Suppressor macrophage treated with lipopolysaccharide for 4 hours (primary cell): Measurements from ENCODE around the gene C17orf58.
"Not testable (repeated sequence)": the region's sequence is repeated elsewhere in the genome, so short reads cannot be mapped to it uniquely, and the experiment has no call there.

Source experiments
- DNase-seq: peaks from one replicate; pipeline ENCODE4 v3.0.0-alpha.2; 2020

The C17orf58 gene

DNA sequence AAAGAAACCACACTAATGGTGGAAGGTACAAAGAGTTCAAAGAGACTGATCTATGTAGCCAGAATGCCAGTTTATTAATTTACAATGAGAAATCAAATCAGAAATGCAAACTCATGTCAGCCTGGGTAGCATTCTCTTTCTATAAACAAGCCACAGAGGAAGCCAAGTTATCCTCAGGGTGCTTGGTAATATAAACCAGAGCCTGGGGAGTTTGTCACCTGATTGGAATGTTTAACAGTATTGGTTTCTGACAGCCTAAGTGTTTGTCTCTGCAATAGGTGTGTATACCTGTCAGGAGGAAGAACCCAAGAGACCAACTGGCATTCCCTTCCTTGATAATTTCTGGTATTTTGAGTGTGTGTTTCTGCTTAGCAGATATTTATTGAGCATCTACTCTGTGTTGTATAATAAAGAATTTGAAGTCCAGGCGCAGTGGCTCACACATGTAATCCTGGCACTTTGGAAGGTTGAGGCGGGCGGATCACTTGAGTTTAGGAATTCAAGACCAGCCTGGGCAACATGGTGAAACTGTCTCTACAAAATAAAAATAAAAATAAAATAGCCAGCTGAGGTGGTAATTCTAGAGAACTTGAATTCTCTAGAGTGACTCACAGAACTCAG lies 3.1 kb upstream of the C17orf58 start:
- DNase-seq = no peak

DNA sequence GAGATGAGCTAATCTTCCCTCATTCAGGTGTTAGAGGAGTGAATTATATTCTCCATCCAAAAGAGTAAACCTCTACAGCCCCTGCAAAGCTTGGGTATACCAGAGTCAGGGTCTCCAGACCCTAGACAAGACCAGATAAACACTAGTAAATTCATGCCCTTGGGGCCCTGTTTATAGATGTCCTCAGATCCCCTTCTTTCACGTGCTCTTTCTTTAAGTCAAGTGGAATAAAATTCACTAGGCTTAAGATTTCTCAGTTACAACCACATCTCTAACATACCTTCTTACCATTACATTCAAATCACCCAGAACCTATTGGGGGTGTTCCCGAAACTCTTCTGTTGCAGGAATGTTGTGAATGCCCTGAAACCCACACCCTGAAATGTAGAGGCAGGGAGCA lies 2.2 kb upstream of the C17orf58 start:
- no peak for DNase-seq

DNA sequence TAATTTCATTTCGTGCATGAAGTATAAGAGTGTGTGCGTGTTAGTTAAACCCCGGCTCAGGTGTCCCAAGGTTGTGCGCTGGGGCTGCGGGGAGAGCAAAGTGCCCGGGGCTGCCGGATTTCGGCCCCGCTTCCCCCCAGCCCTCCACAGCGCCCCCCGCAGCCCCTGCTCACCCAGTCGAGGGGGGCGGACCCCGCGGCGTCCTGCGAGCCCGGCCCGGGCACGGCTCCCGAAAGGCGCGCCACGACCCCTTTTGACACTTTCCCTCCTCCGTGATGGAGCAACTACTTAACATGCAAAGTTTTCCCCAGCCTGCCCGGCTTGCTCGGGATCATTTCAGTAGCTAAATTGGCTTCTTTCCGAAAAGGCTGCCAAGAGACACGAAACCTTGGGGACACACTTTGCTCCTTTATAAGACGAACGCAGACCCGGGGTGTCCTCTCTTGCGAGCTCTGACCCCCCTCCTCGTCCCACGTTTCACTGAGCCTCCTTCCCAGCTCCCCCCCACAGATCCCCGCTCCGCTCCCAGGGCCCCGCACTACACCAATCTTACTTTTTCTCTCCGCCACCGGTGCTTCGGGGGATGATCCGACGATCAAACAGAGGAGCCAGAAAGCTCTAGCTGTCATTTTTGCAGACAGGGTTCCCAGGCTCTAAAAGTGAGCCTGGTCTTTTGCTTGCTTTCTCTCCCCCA lies 552 bp downstream of the C17orf58 start:
- peak; percentile 31 for DNase-seq

DNA sequence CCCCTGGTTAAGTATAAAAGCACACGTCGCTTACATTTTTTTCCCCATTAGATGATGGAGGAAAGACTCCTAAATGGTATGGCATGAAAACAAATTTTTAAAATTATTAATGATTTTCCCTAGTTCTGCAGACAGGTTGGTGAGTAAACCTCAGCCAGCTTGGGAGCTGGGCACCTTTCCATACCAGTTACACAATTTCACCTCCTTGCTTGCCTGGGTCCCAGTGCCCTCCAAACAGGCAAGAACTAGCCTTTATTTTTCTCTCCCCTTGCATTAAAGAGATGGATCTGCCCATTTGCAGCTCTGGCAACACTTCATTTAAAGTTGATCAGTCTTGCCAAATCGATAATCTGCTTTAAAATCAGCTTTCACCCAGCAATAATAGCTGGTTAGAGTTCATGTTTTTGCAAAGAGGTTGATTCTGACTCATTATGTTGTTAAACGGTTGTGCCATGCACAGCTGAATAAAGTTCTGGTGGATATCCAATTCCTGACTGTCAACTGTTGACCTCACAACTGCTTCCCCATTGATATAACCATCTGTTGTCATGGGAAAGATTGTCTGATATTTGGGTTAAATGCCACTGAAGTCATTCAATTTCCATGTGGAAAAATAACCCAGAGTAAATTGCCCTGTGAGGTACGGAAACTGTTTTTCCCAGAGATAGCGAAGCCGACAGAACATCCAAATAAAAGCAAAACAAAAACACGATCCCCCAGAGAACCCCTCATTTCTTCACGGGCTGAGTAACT lies 1.3 kb downstream of the C17orf58 start:
- DNase-seq = peak; percentile 83

DNA sequence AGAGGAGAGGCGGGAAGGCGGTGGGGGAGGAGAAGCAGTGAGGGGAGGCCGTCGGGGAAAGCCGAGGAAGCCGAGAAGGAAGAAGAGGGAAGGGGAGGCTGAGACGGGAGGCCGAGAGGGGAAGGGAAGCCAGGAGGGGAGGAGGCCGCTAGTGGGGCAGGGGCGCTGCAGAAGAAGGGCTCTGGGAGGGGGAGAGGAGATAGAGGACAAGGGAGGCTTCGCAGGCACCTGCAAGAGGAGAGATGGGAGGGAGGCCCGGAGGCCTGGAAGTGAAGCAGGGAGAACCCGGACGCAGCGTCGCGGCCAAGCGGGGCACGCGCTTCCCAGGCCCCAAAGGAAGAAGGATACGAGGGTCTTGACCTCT lies 2.3 kb downstream of the C17orf58 start:
- no peak for DNase-seq

DNA sequence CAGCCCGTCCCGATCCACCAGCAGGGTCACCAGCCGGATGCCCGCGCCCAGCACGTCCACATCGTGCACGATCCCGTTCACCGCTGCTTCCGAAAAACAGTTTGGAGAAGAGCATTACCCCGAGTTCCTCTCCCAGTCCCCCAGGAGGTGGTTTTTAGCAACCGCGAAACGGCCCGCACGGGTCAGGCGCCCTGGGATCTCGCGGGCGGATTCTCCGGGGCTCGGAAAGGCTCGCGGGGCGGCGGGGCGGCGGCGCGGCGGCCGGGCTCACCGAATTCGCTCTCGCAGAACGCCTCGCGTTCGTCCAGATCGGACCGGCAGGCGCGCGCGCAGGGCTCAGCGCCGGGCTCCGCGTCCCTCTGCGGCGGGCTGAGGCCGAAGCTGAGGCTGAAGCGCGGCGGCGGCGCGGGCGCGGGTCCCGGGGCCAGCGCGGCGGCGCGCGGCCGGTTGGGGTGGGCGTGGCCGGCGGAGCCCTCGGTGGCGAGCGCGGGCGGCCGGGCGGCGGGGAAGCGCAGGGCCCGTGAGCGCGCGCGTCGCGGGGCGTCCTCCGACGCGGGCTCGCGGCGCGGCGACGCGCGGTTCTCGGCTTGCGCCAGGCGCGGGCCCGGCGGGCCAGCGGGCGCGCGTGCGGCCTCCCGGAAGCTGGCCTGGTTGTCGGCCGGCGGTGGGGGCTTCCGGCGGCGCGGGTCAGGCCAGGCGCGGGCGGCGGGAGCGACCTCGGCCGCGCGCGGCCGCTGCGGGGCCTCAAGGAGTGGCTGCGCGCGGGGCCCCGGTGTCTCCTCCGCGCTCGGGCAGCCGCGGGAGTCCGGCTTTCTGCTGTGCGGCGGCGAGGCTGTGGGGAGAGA lies 2.9 kb downstream of the C17orf58 start:
- DNase-seq = peak; percentile 96

DNA sequence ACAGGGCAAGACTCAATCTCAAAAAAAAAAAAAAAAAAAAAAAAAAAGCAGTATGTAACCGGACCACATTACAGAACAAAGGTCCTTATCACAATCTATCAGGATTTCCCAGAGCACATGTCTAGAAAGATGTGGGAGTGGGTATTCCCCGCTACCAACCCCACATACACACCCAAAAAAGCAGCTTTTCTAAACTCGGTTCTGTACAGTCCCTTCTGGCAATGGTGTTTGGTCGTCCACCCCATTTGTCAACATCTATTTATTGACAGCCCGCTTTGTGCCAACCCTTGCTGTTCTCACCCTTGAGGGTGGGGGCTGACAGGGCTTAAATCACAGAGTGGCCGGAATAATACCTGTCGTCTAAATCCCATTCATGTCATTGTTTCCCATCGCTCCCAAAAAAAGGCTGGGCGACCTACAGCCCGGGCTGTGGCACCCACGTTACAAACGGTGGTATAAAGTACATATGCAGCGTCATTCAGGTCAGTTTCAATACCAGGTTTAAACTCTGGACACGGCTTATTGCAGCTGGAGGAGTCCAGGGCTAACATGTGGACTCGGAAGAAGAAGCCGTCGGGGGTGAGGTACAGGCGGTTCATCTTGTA lies 3.6 kb downstream of the C17orf58 start:
- peak; percentile 59 for DNase-seq

DNA sequence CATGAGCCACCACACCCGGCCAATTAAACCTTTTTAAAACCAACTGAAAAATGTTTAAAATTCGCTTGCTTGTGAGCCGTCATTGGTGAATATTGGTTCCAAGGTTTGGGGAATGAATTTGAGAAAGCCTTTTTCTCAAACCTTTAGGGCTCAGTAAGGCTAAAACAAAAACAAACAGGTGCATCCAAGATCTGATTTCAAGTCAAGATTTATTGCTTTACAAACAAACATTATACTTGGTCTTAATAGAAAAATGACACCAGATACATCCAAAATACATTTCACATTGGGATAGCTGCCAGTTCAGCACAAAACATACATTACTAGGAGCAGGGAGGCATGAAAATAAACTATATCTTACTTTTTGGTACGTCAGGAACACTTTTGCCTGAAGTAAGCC lies 5.4 kb downstream of the C17orf58 start:
- no peak for DNase-seq

DNA sequence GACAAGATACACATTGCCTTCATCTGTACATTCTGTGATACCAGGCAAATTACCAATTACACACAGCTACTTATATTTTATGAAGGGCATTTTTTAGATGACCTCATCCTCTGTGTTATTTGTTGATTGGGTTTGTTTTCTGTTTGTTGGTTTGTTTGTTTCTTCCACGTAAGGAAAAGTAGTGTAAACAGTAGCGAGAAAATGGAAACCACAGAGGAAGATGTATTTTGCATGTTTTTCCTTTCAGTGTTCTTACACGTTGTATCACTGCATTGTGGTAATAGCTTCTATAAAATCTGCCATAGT lies 12.9 kb downstream of the C17orf58 start:
- DNase-seq = no peak

DNA sequence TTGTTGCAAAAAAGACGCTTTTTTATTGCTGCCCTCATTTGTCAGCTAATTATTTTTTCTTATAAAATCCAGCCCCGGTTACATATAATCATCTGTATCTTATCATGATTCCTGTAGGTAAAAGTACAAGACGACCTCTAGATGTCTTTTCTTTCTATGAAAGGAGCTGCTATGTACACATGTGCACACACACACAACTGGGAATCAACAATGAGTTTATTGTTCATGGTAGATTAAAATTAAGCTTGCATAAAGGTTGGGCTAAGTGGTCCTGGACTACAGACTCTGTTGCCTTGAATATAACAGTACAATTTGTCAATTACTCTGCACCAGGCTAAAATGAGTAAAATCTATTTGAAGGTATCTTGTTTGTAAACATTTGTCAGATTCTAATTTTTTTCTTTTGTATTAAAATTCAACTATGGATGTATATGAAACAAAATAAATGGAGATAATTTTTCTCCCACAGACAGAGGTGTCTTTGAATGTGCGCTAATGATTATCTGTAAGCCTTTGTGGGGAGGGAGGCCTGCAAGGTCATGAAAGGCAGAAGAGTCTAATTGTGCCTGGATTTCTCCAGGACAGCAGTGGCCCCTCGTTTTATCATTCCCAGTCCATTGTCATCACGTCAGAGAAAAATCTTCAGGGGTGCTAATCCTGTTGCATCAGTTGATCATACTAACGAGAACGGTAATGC lies 13.4 kb downstream of the C17orf58 start:
- DNase-seq = no peak

DNA sequence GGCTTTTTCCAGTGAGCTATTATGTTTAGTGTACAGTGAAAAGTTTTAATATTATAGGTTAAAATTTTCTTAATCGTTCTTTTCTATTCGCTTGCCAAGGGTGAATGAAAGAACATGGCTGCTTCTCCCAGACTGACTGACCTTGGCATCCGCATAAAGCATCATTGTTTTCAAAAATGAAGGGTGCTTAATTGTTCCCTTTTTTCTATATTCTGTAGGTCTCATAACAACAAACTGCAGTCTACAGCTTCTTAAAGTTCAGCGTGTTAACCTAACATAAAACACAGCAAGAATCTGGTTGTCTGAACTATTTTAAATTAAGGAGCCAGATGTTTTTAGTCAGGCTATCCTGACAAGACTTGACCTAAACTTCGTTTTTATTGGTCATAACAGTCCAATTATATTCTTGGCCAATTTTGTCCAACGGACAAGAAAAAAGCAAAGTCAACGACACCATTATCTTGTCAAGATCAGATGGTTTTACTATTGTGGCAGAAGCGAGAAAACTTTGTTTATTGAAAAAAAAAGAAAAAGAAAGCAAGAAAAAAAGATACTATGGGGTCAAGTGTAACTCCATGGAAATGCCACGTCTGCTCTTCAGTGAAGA lies 14.1 kb downstream of the C17orf58 start:
- no peak for DNase-seq

DNA sequence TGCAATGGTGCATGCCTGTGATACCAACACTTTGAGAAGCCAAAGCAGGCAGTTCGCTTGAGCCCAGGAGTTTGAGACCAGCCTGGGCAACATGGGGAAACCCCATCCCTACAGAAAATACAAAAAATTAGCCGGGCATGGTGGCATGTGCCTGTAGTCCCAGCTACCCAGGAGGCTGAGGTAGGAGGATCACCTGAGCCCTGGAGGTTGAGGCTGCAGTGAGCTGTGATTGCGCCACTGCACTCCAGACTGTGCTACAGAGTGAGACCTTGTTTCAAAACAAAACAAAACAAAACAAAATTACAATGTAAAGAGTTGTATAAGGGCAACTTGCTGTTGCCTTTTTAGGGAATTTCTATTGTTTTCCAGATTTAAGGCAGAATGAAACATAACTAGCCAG lies 15.4 kb downstream of the C17orf58 start:
- not testable (repeated sequence) for DNase-seq

DNA sequence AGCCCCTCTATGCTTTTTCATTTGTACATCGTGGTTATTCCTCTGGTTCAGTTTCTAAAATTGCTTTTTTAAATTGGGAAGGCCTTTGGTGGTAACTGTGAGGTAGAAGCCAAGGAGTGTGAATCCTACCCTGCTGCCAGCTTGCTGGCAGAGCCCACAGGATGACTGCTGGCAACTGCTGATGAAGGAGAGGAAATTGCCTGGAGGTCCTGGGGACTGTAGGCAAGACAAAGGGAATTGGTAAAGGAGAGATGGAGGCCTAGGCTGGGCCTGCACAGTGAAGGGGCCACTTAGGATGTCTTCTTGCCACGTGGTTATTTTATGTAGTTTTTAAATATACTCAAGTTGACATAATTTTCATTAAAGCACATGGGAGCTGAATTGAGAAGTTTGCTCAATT lies 15.8 kb downstream of the C17orf58 start:
- no peak for DNase-seq

DNA sequence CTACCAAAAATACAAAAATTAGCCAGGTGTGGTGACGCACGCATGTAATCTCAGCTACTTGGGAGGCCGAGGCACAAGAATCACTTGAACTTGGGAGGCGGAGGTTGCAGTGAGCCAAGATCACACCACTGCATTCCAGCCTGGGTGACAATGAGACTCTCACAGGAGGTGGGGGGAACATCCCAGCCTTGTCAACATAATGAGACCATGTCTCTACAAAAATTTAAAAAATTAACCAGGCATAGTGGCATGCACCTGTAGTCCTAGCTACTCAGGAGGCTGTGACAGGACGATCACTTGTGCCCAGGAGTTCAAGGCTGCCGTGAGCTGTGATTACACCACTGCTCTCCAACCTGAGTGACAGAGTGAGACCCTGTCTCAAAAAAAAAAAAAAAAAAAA lies 20.0 kb downstream of the C17orf58 start:
- not testable (repeated sequence) for DNase-seq

DNA sequence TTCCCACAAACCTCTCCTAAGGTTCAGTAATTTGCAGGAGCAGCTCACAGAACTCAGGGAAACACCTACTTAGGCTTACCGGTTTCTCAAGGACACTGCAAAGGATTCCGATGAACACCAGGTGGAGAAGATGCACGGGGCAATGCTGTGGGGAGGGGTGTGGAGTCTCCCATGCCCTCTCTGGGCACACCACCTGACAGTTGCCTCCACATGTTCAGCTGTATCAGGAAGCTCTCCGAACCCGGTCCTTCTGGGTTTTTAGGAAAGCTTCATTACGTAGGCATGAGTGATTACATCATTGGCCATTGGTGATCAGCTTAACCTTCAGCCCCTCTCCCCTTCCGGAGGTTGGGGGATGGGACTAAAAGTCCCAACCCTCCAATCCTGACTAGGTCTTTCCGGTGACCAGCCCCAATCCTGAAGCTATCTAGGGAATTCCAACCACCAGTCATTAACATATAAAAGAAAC lies 21.6 kb downstream of the C17orf58 start:
- DNase-seq = no peak

DNA sequence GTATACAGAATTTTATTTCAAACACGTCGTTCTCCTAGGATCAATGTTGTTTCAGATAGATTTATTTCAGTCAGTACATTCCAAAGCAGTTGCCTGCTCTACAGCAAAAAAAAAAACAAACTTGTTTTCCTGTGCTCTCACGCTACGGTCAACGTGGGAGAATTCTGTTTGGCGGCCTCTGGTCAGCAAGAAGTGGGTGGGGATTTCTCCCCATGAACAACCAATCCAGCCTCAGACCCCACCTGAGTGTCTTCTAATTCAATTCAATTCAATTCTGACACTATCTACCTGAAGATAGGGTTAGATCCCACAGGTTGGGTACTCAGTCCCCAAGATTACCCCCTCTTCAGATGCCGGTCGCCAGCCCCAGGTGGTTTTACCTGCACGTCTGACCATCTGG lies 22.1 kb downstream of the C17orf58 start:
- no peak for DNase-seq

DNA sequence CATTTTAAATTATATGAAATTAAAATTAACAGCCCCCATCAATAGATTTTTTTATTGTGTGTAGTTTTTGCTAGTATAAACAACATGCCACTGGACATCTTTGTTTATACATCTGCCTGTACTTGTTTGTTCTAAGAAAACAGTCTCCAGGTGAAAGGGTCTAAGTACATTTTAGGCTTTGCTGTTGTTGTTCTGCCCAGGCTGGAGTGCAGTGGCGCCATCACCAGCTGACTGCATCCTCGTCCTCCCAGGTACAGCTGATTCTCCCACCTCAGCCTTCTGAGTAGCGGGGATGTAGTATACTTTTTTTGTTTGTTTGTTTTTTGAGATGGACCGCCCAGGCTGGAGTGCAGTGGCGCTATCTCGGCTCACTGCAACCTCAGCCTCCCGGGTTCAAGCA lies 25.5 kb downstream of the C17orf58 start:
- no peak for DNase-seq

DNA sequence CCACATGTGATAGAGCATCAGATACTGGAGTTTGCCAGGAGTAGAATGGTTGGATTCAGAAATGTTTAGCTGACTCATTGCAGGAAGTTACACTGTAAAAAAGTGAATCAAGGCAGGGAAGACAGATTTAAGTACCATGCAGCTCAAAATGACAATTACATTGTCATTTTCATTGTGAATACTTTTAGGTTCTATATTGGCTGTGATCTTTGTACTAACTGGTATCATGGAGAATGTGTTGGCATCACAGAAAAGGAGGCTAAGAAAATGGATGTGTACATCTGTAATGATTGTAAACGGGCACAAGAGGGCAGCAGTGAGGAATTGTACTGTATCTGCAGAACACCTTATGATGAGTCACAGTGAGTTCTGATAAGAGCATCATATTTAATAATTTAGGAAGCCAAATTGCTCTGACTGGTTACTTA lies 33.1 kb downstream of the C17orf58 start:
- DNase-seq = peak; percentile 74

DNA sequence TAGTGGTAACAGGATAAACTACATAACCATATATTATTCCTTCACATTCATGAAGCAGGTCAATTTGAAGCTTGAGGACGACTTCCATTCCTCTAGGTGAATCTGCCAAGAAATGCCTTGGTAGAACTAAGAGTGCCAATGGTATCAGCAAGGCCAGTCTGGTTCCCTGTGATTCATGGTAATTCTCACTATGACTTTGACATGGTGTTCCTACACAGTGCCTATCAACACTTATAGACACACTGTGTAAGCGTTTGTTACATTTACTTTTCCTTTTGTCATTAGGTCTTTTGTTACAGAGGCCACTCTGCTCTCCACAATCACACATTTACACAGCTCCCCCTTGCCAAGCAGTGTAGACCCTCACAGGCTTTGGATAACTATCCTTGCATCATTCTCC lies 34.1 kb downstream of the C17orf58 start:
- DNase-seq = not testable (repeated sequence)

DNA sequence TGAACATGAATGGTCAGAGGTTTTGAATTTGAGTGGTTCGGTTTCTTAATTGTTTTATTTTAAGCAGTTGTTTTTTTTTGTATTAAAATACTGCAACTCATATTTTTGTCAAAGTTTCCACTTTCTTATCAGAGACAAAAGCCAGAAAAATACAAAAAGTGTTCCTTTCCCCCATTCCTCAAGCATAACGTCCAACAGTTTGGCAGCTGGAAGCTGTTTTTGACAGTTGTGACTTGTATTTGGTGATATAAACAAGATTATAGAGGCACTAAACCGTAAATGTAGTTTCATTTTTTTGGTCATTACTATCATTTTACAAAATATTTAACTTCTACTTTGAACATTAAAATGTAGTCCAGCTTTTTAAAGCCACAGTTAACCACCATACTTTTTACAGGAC lies 36.0 kb downstream of the C17orf58 start:
- DNase-seq = not testable (repeated sequence)

DNA sequence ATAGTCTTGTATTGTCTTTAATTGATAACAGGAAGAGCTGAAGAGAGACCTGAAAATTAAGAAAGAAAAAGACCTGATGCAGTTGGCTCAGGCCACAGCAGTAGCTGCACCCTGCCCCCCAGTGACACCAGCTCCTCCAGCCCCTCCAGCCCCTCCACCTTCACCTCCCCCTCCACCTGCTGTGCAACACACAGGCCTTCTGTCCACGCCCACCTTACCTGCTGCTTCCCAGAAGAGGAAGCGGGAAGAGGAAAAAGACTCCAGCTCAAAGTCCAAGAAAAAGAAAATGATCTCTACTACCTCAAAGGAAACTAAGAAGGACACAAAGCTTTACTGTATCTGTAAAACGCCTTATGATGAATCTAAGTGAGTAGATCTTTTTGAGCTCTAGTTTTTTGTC lies 36.8 kb downstream of the C17orf58 start:
- no peak for DNase-seq

DNA sequence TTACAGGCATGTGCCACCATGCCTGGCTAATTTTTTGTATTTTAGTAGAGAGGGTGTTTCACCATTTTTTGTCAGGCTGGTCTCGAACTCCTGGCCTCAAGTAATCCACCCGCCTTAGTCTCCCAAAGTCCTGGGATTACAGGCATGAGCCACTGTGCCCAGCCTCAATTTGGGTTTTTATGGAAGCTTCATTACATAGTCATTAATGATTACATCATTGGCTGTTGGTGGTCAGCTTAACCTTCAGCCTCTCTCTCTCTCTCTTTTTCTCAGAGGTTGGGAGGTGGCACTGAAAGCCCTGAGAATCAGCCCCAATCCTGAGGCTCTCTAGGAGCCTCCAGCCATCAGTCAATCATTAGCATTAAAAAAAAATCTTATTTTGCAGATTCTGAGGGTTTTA lies 45.3 kb downstream of the C17orf58 start:
- no peak for DNase-seq
